NAMALWA (cell line): ENCODE measurements around the gene GDA.
"Not testable (repeated sequence)": the region's sequence is repeated elsewhere in the genome, so short reads cannot be mapped to it uniquely, and the experiment has no call there.

Source experiments
- DNase-seq: peaks from one replicate; pipeline ENCODE4 v3.0.0-alpha.2; 2015; ENCODE audit warnings: low spot score

Gene GDA

GRCh38 chr9:72207278-72207677 is 58.0 kb downstream of the GDA start:
- no peak for DNase-seq

GRCh38 chr9:72210522-72210921 is 61.3 kb downstream of the GDA start:
- no peak for DNase-seq

GRCh38 chr9:72211047-72211446 is 61.8 kb downstream of the GDA start:
- DNase-seq = no peak

- DNase-seq = no peak
These were observed 64.7 kb downstream of the GDA start for GRCh38 chr9:72213906-72214305.

- DNase-seq = no peak
These were observed 68.1 kb downstream of the GDA start for GRCh38 chr9:72217306-72217842.

- no peak for DNase-seq
These were observed 71.3 kb downstream of the GDA start for GRCh38 chr9:72220589-72220988.

GRCh38 chr9:72226146-72226812 is 77.0 kb downstream of the GDA start:
- no peak for DNase-seq

- DNase-seq = no peak
These were observed 79.0 kb downstream of the GDA start for GRCh38 chr9:72228282-72228681.

- DNase-seq = no peak
These were observed 83.5 kb downstream of the GDA start for GRCh38 chr9:72232778-72233177.

GRCh38 chr9:72247549-72247948 is 98.3 kb downstream of the GDA start:
- no peak for DNase-seq

GRCh38 chr9:72251589-72251988 is 102.3 kb downstream of the GDA start:
- DNase-seq = no peak

GRCh38 chr9:72254901-72255545 is 105.8 kb downstream of the GDA start:
- peak; percentile 4 for DNase-seq

- DNase-seq = no peak
These were observed 106.3 kb downstream of the GDA start for GRCh38 chr9:72255569-72255968.

GRCh38 chr9:72256931-72257330 is 107.7 kb downstream of the GDA start:
- DNase-seq = no peak

- no peak for DNase-seq
These were observed 108.6 kb downstream of the GDA start for GRCh38 chr9:72257814-72258213.

GRCh38 chr9:72262063-72262462 is 112.8 kb downstream of the GDA start:
- DNase-seq = no peak

- no peak for DNase-seq
These were observed 114.3 kb downstream of the GDA start for GRCh38 chr9:72263572-72263971.

- no peak for DNase-seq
These were observed 119.7 kb downstream of the GDA start for GRCh38 chr9:72268961-72269360.

- not testable (repeated sequence) for DNase-seq
These were observed 121.1 kb downstream of the GDA start for GRCh38 chr9:72270359-72270758.

- DNase-seq = peak; percentile 69
These were observed 122.6 kb downstream of the GDA start for GRCh38 chr9:72271613-72272478.

GRCh38 chr9:72274441-72274840 is 125.2 kb downstream of the GDA start:
- DNase-seq = no peak

GRCh38 chr9:72274916-72275315 is 125.7 kb downstream of the GDA start:
- DNase-seq = no peak

- DNase-seq = no peak
These were observed 127.2 kb downstream of the GDA start for GRCh38 chr9:72276429-72276828.
